Measurements from ENCODE around the gene TULP4.

TULP4 gene, protein sequence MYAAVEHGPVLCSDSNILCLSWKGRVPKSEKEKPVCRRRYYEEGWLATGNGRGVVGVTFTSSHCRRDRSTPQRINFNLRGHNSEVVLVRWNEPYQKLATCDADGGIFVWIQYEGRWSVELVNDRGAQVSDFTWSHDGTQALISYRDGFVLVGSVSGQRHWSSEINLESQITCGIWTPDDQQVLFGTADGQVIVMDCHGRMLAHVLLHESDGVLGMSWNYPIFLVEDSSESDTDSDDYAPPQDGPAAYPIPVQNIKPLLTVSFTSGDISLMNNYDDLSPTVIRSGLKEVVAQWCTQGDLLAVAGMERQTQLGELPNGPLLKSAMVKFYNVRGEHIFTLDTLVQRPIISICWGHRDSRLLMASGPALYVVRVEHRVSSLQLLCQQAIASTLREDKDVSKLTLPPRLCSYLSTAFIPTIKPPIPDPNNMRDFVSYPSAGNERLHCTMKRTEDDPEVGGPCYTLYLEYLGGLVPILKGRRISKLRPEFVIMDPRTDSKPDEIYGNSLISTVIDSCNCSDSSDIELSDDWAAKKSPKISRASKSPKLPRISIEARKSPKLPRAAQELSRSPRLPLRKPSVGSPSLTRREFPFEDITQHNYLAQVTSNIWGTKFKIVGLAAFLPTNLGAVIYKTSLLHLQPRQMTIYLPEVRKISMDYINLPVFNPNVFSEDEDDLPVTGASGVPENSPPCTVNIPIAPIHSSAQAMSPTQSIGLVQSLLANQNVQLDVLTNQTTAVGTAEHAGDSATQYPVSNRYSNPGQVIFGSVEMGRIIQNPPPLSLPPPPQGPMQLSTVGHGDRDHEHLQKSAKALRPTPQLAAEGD (N-terminal part only)

DNA sequence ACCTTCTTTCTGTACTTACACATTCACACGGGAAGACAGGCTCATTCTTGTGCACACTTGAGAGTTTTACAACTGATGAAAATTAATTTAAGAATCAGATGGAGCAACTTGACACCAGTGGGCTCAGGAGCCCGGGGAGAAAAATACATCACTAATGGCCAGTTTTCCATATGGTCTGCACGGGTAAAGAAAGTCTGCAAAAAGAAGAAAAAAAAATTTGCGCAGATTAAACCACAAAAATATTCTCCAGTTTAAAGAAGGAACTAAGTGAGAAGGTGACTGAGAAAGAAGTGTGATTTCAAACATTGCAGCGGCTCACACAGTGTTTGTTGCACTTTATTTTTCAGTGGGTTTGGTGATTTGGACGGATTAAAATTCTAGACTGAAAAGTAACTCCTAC, at the start of gene TULP4:
TSS of gene TULP4 (plus strand) at position 301 of the 400 bp plus-strand sequence. CDS start 1,552 bp downstream, outside the sequence.
- no peak for DNase-seq

DNA sequence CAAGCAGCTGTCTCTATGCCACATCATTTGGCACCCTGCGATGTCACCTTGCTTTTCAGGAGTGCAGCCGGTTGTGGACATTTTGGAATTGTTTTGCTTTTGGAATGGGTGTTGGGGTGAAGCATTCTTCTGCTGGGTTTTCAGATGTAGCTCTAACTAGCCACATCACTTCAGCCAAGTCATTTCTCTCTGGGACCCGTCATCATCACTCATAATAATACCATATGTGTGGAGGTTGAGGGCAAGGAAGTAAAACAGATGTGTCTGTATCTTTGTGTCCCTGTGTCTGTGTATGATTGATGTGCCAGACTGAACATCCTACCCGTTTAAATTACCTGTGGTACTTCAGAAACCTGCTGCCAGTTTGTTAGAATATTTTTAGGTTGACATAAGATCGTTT, 49.5 kb upstream of the TULP4 start:
- no peak for DNase-seq

DNA sequence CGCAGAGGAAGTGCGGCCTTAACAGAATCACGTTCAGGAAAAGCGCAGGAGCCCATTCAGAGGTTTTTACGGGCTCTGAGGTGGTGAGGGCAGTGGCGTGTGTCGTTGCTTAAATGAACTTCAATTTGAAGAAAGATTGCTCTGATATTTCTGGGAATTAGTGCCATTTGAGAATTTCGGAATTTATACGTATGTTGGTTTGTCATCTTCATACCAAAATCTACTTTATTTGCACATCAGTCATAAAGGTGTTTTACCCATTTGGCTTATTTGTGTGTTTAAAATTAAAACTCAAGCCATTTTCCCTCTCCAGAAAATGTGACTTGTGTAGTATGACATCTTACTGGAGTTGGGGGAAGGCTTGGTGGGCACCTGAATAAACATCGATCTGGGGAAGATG, 48.1 kb upstream of the TULP4 start:
- DNase-seq: no peak

DNA sequence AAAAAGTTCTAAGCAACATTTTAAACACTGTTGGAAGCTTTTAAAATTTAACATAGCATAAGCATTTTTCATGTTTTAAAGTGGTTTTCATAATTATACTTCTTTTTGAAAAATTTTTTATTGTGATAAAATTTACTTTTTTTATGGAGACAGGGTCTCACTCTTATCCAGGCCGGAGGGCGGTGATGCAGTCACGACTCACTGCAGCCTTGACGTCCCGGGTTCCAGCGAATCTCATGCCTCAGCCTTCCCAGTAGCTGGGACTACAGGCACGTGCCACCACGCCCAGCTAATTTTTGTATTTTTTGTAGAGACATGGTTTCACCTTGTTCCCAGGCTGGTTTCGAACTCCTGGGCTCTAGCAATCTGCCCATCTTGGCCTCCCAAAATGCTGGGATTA, 46.1 kb upstream of the TULP4 start:
- no peak for DNase-seq

DNA sequence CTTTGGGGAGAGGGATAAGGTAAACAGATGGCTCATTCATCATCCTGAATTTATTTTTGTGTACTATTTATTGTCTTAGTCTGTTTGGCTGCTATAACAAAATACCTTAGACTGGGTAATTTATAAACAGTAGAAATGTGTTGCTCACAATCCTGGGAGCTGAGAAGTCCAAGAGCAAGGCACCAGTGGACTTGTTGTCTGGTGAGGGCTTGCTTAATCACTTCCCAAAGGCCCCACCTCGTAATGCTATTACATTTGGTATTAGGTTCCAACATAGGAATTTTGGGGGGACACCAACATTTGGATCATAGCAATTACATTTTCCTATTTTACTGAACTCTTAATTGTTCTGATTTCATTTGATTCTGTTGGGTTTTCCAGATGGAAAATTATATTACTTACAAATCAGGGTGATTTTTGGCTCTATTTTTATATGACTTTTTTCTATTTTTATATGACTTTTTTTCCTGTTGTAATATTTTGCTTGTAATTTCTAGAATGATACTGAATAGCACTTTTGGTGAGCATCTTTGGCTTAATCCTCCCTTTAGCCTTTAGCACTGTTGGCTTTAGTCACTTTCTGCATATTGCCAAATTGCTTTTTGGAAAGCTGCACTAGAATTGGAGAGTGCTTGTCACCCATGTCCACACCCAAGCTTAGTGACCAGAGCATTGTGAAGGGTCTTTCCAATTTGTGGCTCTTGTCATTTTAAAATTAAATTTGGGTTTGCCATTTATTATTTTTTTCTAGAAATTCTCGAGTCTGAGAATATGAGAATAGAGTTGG, 43.7 kb upstream of the TULP4 start:
- no peak for DNase-seq

DNA sequence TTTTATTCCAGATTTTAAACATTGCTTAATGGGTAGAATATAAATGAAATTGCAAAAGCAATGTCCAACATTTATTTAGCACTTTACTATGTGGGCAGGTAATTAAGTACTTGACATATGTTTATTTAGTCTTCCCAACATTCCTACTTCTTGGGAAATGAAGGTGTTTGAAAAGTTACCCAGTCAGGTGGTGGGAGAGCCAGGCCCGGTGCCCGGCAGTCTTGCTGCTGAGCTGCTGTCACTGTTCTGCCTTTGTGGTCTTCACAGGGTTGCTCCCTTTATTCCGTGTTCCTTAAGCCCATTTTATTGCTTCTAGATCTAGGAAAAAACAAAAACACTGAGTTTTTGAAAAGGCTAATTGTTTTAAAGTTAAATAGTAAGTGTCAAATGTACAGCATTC, 42.6 kb upstream of the TULP4 start:
- no peak for DNase-seq

DNA sequence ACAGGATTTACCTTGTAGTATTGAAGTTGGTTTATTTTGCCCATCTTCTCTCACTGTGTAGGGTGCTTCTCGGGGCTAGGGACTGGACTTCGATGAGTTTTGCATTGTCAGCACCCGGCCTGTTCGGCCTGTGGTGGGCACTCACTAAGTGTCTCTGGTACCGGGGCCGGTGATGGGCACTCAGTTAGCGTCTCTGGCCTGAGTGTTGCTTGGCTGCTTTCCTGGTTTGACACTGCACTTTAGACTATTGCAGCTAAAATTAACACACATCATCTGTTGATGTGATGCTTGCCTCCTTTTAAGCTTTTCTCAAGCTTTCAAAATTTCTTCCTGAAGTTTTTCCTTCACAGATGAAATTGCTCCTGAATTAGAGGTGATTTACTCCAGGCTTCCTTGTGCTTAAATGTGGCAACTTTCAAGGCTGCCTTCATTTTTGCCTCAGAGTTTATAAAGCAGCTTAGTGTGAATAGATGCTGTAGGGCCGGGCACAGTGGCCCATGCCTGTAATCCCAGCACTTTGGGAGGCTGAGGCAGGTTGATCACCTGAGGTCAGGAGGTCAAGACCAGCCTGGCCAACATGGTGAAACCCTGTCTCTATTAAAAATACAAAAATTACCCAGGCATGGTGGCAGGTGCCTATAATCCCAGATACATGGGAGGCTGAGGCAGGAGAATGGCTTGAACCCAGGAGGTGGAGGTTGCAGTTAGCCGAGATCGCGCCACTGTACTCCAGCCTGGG, 41.7 kb upstream of the TULP4 start:
- no peak for DNase-seq

DNA sequence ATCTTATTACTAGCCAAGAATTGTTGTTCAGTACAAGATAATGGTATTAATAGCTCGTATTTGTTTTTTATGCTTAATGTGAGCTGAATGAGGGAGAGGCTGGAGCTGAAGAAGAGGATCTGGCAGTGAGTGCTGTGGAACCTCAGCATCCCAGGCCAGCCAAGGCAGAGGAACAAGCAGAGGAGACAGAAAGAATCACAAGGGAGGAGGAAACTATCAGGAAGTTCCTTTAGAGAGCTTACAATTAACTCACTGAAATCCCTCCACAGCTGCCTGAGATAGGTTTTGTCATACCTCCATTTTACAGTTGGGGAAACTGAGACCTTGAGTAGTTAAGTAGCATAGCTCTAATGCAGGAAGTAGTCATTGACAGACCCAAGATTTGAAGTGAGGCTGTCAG, 39.9 kb upstream of the TULP4 start:
- DNase-seq: no peak

DNA sequence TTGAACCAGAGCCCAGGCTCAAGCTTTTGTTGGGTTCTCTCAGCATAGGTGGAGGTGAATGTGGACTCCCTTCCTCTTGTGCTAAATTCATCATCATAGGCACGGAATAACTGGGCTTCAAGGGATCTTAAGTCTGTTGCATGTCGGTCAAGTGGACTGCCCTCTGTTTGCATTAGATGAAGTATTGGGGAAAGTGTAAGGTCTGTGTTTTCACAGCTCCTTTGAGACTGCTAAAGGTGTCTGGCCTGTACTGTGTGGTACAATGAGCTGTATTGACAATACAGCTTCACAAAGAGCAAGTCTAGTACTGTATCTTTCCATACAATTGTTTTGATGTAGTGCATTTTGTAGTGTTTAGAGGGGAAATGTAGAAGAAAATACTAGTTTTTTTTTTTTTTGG, 34.3 kb upstream of the TULP4 start:
- DNase-seq: no peak

DNA sequence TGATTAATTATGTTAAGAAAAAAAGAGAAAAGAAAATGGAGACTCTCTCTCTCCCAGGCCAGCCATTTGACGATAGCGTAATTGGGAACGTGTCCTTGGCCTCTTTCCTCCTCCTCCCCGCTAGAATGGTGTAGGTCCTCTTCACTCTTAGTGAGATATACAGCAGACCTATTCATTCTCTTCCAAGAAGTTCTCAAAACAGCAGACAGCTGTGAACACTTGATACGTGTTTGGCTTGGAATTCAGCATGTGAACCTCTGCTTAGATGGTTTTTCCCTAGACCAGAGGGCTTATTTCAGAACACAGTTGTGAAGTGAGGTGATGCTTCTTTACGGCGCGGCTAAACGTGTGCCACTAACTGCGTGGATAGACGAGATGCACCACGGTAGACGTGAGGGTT, 32.6 kb upstream of the TULP4 start:
- DNase-seq: no peak

DNA sequence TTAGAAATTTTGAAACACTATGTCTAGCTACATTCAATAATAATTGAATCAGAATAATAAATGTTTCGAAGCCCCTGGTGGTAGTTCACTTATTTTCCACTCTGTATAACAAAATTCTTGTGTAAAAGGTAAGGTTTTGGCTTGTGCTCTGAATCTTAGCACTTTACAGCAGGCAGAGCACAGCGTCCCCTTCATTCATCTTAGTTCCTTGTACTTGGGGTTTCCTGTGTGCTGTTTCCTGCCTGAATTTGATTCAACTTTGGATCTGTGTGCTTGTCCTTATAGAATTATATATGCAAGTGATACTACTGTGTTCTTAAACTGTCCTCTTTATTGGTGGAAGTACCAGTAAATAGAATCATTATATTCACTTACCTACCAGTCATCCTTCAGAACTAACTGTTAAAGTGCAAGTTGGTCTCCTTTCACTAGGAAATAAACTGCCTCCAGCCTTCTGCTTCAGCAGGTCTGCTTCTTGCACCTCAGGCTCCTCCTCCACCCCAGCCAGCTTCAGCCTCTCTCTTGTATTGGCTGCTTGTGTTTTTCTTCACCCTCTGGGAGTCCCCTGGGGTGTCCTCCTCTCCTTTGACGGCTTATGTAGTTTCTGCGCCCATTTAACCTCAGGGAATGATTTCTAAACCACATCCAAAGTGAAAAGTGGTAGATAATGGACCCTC, 28.8 kb upstream of the TULP4 start:
- no peak for DNase-seq

DNA sequence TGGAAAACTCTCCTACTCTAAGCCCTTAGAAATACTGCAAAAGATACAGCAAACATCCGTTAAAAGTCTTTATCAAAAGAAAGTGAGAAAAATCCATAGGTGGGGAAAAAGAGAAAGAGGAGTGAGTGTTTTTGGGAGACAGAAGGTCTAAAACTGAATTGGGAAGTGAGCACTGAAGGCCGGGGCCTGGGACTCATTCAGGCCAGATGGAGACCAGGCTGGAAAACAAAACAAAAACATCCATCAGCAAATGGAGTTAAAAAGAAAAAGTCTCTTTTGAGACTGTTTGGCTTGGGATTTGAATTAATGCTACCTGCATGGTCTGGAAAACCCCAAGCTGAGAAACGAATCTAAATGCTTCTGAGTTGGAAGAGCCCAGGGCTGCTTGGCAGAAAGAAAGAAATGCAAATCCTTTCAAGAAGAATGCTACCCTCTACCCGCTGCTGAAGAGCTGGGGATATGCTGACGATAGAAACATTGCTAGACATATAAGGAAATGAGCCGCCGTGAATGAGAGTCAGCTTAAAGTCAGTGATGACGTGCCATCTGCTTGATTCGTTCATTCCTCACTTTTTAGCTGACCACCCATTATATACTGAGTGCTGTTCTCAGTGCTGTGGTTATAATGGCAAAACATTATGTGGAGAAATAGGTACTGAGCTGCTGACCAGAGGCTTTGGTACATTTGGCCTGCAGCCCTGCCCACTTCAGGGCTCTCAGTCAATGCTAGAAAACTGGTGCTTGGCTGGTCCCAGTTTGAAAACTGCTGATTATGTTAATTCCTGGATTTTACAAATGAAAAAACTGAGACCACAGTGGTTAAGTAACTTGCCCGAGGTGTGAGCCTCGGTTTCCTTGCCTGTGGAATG, 28.0 kb upstream of the TULP4 start:
- DNase-seq: no peak

DNA sequence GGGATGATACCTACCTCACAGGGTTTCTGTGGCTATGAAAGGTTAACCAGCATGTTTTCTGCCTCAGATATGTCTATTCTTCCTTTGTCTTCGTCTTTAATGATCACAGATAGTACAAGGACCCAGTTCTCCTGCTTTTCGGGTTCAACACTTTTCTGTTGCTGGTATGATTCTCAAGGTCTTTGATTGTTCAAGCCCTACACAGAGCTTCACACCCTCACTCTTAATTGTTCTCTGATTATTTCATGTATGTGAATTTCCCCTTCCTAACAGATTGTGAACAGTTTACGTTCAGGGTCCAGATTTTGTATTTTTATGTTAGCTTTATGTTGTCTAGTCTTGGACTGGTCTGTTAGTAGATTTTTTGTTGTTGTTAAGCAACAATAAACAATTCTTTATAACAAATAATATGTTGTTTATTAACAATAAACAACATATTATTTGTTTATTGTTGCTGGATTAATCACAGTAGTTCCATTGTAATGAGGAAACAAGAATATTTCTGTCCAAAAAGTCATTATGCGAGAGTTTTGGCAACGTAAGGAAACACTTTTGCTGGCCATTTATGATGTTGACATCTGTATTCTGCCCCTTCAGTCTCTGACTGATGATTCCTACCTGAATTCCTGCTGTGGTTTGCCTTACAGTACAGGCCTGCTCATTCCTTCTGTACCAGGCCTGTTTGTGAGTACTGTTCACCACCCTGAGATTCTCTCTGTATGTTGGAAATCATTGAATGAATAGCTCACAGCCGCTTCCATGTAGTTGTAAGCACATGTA, 27.2 kb upstream of the TULP4 start:
- no peak for DNase-seq

DNA sequence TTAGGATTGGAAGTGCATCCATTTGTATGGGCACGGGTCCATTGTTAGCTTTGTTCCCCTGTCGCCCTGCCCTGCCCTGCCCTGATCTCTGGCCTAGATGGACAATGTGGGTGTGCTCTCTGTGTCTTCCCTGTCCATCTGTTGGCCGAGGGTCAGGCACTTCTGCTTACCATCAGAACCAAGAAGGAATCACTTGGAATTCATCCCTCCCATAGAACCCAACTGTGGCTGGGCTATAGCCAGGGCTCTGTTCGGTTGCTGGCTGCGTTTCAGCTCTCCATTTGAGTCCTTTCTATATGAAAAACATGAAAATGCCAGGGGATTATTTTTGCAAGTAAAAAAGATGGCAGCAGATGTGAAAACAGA, 26.6 kb upstream of the TULP4 start:
- no peak for DNase-seq

DNA sequence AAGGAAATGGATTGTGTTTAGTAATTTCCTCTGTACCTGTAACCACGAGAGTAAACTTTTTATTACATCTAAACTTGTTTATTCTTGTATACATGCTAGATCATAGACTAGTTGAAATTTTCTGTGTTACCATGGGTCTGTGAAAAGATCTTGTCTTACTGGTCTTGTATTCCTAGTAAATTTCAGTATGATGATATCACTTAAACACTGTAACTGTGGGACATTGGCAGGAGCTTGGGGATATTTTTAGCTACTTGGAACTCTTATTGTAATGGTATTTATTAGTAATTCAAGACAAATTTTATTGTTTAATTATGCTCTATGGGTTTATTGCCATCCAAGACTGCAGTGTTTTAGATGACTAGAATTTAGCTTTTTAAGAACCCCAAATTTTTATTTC, 25.9 kb upstream of the TULP4 start:
- no peak for DNase-seq

DNA sequence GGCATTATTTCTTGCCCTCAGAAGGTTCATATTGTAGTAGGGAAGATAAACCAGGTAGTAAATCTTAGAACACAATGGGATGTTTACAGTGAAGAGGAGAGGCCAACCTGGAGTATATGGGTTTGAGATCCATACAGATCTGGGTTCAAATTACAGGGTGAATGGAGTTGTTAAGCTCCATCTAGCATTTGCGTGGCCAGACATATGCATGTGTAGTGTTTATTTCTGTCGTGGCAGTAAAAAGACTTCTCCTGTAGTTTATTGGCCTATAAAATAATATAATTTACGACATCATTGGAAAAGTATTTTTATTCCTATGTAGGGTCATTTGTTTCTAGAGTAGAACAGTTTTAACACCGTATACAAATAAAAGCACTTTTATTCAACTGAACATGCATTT, 25.2 kb upstream of the TULP4 start:
- no peak for DNase-seq

DNA sequence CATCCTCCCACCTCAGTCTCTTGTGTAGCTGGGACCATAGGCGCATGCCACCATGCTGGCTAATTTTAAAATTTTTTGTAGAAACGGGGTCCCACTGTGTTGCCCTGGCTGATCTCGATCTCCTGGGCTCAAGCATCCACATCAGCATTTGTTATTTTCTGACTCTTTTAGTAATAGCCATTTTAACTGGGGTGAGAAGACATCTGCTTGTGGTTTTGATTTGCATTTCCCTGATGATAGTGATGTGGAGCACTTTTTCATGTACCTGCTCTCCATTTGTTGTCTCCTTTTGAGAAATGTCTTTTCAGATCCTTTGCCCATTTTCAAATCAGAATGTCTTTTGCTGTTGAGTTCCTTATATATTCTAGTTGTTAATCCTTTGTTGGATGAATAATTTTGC, 22.2 kb upstream of the TULP4 start:
- no peak for DNase-seq

DNA sequence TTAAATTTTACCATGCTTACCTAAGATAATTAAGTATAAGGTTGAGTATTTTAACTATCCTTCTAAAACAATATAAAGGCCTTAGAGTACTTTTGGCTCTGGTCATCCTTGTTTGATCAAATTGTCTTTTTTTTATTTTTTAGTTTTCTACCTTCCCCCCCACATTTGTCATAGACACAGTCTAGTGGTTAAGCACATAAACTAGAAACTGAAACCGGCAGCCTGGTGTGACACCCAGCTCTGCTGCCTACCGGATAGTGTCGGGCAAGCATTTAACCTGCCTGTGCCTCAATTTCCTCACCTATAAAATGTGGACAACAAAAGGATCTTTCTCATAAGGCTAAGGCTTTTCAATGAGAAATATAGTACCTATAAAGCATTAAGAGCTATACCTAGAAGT, 21.6 kb upstream of the TULP4 start:
- DNase-seq: no peak

DNA sequence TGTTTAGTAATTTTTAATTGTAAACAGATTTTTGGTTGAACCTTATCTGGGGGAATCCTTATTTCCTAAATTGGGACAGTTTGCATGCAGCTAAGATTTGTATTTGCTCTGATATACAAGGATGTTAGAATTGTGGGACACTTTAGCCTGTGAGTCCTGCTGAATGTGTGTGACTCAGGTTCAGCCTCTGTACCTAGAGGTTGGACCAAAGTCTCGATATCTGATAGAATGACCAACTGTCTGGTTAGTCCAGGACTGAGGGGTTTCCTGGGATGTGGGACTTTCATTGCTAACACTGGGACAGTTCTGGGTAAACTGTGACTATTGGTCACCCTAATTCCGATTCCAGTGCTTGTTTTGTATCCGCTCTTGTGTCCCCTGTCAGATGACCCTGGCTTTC, 20.2 kb upstream of the TULP4 start:
- DNase-seq: no peak

DNA sequence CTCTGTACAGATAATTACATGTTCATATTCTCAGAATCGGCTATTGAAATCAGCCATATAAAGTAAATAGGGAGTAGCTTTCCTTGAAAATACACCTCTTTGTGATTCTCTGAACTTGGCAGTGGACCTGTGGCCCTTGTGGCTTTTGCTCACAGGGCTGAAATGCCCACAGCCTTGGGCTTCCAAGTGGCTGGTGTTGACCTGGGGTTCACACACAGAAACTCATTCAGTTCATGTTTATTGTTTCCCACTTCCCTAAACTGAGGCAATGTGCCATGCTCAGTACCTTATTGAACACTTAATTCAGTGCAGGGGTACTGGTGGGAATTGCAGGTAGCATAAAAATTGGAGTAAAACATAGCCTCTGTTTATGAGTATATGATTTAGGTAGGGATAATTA, 19.1 kb upstream of the TULP4 start:
- no peak for DNase-seq
